ENCODE results near the gene SCYGR1.
"Not testable (repeated sequence)": the region's sequence is repeated elsewhere in the genome, so short reads cannot be mapped to it uniquely, and the experiment has no call there.

The SCYGR1 gene

DNA sequence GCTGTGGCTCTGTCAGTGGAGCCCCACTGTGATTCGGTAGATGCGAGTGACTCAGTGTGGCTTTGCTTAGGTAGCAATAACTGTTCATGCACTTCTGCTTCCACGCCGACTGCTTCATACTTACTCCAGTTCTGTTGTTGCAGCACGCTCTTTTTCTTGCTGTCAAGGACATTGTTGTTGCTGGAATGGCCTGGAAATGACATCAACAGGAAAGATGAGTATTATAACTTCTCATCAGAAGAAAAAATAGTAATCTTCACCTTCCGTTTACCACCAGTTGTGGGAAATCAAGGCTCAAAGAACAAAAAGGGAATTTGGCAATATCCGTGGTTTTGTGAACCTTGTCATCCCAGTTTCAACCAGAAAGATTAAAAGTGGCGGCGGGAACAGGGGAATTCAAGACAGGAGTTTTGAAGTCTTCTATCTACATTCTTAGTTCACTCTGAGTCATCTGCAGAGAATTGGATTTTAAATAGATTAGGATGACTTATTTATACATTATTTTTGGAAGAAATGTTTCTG is 16.9 kb downstream of the SCYGR1 start:
- DNase-seq (ENCODE audit: low read depth) = peak; percentile 81

DNA sequence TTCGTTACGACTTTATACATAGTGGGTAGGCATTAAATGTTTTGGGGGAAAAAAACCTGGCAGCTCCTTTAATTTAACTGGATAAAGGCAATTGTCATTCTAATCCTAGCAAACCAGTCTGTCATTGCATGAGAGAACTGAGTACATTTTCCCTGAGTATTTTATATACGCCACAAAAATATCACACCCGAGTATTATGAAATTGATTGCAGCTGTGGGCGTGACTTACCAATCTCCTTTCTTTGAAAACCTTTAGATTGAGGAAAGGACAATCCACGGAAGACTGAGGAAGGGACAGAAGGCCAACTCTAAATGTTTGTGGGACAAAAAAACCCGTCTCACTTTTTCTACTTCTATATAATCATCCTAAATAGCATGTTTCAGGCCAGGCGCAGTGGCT is 17.7 kb downstream of the SCYGR1 start:
- no peak for DNase-seq (ENCODE audit: low read depth)

DNA sequence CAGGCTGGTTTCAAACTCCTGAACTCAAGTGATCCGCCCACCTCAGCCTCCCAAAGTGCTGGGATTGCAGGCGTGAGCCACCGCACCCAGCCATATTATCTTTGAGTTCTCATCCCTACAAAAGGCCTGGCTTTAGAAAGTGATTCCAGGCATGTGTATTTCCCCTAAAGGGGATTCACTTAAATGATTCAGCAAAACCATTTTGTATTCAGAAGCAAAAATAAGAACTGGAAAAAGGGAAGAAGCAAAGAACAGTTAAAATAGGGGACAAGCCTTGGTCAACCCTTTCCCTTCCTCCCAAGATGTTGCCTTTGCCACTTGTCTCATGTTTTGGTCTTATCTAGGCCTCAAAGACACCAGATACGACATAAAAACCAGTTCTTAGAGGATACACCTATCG is 19.2 kb downstream of the SCYGR1 start:
- DNase-seq (ENCODE audit: low read depth) = no peak

DNA sequence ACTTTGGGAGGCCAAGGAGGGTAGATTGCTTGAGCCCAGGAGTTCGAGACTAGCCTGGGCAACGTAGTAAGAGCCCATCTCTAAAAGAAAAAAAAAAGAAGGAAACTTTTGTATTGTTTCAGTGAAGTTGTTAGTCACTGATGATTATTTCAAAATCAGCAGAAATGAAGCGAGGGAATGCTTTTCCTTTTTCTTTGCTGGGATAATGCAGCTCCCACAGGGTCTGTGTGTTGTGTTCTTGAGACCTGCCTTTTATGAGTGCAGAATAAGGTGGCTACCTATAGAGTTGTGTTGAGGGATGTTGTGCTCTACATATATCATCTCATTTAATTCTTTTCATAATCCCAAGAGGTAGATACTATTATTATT is 20.3 kb downstream of the SCYGR1 start:
- no peak for DNase-seq (ENCODE audit: low read depth)

DNA sequence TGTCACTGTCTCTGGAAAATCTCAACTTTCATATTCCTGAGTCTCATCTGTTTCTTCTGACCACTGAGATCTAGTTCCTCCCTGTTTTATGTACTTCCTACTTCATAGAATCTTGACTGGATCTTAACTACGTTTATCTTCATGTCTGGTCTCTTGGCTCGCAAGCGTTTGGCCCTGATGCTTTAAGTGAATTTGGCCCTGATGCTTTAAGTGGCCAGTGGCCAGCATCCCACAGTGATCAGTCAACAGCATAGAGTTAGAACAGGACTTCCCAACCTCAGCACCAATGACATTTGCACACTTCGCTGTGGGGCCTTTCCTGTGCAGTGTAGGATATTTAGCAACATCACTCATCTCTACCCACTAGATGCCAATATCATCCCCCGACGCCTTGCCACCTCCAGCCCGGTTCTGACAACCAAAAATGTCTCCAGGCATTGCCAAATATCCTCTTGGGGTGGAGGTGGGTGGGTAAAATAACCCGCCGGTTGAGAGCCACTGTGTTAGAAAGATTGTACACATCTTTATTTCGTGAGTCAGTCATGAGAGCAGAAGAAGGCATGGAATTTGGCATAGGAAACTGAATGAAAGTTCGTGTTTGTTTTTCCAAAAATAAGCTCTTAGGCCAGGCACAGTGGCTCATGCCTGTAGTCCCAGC is 20.9 kb downstream of the SCYGR1 start:
- peak; percentile 52 for DNase-seq (ENCODE audit: low read depth)

DNA sequence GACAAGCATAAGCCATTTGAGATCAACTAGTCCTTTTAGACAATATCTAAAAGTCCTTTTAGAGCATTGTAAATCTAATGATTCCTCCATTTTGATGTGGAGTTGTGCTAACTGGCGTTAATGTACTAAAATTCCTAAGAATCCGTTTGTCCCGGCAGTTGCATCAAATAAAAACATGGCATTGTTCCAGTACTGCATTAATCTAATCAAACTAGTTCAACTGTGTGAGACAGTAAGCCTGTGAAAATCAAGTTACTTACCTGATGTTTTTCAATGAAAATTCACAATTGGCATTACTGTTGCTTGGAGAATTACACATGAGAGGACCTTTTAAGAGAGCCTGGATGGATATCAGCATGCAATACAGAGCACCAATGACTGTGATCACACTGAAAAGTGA is 21.9 kb downstream of the SCYGR1 start:
- DNase-seq (ENCODE audit: low read depth) = no peak

DNA sequence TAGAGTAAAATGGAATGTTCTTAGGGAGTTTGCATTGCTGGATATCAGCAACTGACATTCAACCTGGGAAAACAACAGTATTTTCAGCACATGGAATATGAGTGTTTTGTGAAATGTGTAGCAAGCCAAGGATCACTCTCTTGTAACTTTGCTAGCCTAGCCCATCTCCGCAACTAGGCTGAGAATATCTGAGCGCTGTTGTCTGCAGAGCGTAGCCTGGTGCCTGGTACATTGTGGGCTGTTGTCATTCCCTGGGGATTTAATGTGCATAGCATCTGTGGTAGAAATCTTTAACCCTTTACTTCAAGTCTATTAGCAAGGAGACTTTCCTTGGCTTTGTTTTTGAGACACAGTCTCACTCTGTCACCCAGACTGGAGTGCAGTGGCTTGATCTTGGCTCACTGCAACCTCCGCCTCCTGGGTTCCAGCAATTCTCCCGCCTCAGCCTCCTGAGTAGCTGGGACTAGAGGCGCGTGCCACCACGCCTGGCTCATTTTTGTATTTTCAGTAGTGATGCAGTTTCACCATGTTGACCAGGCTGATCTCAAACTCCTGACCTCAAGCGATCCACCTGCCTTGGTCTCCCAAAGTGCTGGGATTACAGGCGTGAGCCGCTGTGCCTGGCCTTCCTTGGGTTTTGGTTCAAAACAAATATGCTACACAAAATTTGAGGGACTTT is 23.0 kb downstream of the SCYGR1 start:
- not testable (repeated sequence) for DNase-seq (ENCODE audit: low read depth)

DNA sequence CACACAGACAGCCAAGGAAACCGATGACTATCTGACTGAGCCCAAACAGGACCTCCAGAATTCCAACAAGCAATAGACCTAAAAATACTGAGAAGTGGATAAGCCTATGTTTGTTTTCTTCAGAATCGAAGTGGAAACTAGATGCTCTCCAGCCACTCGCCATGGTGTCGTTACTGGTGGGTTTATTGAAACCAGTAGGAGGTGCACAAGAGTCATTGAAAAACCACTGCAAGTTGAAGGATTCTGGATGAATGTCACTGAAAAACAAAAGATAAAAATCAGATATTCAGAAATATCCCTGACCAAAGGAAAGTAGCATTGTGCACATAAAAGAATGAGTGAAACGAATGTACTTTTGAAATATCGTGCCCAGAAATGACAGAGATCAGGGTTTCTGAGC is 24.0 kb downstream of the SCYGR1 start:
- DNase-seq (ENCODE audit: low read depth) = no peak

DNA sequence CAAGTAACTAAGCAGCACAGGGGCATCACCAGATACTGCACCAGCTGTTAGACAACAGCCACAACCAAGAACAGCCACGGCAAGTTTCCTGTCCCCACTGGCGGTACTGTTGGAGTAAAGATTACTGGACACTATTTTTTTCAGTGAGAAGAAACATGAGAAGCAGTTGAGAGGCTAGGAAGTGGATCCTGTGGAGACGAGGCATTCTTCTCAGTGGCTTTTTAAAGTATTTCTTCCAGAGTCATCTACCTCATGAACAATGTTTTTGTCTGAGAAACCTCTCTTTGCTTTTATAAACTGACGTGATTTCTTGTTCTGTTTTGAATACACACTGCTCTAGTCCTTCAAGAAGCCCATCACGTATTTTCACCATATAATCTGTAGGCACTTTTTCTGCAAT is 27.4 kb downstream of the SCYGR1 start:
- DNase-seq (ENCODE audit: low read depth) = no peak

DNA sequence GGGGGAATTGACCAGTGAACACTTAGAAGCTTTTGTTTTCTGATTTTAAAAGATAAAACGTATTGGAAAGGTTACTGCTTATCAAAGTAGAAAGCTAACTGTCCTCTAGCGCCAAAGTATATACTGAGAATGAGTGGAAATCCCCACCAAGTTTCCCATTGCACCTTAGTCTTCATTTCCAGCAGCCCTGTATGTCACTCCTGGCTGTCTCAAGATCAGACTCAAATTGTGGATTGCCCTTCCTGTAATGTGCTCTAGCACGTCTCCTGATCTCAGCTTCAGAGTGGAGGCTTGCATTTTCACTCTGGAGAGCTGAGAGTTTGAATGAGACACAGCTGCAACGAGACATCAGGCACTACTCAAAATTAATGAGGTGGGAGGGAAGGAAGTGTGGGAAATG is 36.1 kb downstream of the SCYGR1 start:
- DNase-seq (ENCODE audit: low read depth) = no peak

DNA sequence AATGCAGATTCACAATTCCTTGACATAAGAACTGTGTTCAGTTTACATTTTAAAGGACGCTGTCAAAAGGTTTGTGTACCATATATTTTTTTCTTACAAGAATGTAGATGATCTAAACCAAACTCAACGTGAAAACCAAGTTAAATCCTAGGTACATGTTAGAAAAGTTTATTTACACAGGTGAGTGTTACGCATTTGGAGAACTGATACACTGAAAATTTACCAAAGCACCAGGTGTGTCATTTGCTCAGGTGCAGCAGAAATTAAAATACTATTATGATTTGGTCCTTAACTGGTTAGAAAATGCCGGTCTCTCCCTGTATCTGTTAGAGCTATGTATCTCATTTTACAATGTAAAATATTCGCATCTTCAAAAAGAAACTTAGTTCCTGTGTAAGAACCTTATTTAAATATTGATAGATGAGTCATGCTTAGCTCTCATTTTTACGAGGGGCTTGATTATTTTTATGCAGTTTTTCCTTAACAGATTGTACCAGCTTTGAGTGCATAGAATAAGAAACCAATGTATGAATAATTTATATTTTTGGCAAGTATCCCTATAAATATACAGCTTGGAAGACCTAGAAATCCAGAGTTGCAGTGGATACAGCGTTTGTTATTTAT is 37.6 kb downstream of the SCYGR1 start:
- DNase-seq (ENCODE audit: low read depth) = no peak

DNA sequence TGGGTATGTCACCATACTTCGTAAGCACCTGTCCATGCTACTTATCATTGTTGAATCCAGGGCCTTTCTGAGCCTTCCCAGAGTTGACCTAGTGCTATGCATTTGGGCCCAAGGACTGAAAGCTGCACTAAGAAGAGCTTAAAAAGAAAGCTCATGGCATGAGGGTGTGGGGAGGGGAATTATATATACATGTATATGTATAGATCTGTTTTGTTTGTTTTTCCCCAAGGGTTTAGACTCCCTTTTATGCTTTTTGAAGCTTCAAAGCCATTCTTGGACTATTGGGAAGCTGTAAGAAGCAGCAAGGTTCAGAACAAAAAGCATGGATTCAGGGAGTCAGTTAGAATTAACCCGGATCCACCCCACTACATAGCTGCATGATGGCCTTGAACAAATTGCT is 39.4 kb downstream of the SCYGR1 start:
- DNase-seq (ENCODE audit: low read depth) = no peak

DNA sequence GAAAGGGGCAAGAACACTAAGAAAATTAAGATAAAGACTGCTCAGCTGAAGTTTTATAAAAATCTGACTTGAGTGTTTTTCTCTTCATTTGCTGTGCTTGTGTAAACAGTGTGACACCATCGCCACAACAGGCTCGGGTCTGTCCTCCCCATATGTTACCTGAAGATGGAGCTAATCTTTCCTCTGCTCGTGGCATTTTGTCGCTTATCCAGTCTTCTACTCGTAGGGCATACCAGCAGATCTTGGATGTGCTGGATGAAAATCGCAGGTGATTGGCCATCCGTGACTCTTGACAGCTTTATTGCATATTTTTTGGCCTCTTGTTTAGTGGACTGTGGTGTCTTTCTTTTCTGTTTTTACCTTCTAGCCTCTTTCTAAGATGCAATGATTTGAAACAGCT is 40.6 kb downstream of the SCYGR1 start:
- no peak for DNase-seq (ENCODE audit: low read depth)

DNA sequence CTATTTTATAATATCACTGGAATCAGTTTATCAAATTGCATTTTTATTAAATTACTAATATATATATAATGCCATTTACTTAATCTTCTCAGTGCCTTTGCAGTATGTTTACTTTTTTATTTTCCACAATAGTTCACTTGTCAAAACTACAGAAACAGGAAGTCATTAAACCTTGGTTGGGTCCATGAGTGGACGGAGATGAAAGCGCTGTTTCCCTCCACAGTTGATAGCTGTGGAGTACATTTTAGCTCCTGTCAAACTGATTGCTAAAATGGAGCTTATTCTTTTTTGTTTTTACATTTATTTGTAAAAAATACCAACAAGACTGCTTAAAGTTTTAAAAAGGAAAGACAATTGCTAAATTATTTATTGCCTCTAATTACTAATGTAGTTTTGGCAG is 43.5 kb downstream of the SCYGR1 start:
- no peak for DNase-seq (ENCODE audit: low read depth)

DNA sequence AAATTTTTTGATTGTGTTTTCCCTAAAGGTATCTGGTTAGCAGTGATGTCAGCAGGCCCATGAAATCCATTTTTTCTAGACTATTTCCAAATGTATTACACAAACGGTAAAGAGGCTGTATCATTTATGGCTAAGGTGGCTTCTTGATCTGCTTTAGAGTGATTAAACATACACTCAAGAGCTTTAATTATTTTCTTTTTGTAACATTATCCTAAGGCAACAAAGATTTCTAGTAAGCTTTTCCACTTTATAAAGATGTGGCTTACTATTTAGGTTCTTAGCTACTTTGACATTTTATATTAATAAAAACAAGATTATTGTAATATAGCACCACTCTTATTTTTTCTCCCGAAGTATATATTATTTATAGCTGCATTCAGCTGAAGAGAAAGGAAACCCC is 46.2 kb downstream of the SCYGR1 start:
- DNase-seq (ENCODE audit: low read depth) = no peak

DNA sequence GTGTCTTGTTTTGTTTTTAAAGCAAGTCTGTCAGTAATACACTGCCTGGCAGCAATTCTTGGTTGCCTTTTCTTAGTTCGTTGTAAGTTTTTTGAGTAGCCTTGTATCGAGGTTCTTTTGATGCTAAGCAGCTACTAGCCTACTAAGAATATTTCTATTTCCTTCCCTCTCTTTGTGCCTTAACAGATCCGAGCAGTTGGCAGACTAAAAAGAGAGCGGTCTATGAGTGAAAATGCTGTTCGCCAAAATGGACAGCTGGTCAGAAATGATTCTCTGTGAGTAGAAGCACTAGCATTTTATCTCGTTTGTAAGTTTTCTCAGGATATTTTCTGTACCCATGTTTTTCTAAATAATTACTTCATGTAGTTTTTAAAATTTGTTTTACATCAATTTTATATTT is 47.6 kb downstream of the SCYGR1 start:
- DNase-seq (ENCODE audit: low read depth) = no peak

DNA sequence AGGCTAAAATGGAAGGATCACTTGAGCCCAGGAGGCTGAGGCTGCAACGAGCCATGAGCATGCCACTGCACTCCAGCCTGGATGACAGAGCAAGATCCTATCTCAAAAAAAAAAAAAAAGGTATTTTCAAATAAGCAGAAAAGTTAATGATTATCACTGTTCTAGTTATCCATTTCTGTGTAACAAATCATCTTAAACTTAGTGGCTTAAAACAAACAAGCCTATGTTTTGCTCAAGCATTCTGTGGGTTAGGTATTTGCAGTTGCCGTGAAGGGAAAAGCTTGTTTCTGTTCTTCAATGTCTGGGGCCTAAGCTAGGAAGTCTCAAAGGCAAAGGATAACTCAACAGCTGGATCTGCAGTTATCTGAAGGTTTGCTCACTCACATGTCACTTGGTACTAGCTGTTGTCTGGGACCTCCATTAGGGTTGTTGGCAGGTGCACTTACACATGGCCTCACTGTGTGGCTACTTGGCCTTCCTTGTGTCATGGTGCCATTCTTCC is 48.6 kb downstream of the SCYGR1 start:
- no peak for DNase-seq (ENCODE audit: low read depth)
